Measurements from ENCODE around the gene IL1RL2.

GRCh38 chr2:102226612-102227391 is 40.0 kb downstream of the IL1RL2 start:
- TF ChIP-seq EZH2phosphoT487 (IDR thresholded peaks at IDR 0.05; ENCODE audit: insufficient read depth, low read depth) (no peak), EZH2 (IDR thresholded peaks at IDR 0.05; ENCODE audit: insufficient read depth, poor library complexity, severe bottlenecking) (no peak)

Data from GM23248 (cell line).